HK-2 (cell line): Measurements from ENCODE around the gene TNFAIP8L3.
"Not testable (repeated sequence)": the region's sequence is repeated elsewhere in the genome, so short reads cannot be mapped to it uniquely, and the experiment has no call there.

Experiments
- DNase-seq: peaks from one replicate; pipeline ENCODE4 v3.0.0-alpha.2; 2018; ENCODE audit not compliant: unreplicated experiment

TNFAIP8L3 gene

GRCh38 chr15:51060030-51060673, 34.6 kb downstream of the TNFAIP8L3 start:
- no peak for DNase-seq

GRCh38 chr15:51054535-51054934, 40.2 kb downstream of the TNFAIP8L3 start:
- no peak for DNase-seq

DNA sequence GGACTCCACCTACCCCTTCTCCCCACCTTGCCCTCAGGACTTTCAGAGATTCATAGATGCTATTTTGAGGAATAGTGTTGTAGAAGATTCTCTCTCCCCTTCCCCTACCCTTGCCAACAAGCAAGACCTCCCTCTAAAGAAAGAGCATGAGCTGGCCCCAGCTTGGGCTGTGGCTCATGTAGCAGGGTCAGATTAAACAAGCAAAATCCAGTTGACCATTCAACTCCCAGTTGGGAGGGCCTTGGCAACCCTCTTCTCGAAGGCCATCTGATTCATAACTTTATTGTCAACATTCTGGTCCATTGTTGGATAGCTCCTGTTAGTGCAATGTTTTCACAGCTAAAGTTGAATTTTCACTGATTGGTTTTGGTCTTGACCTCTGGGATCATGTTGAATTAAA, 41.1 kb downstream of the TNFAIP8L3 start:
- DNase-seq, result no peak

DNA sequence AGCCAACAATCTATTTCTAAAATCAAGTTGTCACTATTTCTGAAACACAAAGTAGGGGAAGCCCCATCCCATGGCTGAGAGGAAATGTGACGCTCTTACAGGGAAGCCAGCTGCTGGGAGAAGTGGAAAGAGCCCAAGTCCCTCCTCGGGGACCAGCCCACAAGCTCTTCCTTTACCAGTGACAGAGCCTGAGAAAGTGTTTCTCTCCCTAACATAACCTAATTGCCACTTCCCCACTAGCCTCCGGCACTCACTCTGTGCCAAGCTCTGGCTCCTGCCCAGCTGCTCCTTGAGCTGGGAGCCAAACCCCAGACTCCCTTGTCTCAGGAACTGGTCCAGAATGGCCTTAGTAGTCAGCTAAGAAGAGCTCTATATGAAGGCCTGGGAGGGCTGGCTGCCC, 42.9 kb downstream of the TNFAIP8L3 start:
- no peak for DNase-seq

DNA sequence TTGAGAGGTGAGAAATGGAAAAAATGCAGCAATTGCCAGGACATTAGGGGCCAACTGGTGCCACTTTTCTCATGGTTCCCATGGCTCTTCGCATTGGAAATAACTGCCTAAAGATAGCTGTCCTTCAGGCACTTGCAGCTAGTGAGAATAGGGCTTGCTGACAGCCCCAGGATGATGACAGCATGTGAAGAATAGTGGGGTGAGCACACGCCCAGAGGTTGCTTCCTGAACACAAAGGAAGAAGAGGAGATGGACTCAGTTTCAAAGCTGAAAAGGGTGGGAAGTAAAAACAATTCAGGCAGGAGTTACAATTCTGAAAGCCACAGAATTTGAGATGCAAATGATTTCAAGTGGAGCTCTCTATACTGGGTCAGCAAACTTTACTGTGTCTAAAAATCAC, 45.6 kb downstream of the TNFAIP8L3 start:
- DNase-seq, result no peak

GRCh38 chr15:51048308-51048707, 46.4 kb downstream of the TNFAIP8L3 start:
- DNase-seq, result no peak

- no peak for DNase-seq
Observed at GRCh38 chr15:51046799-51047449, 47.8 kb downstream of the TNFAIP8L3 start.

GRCh38 chr15:51046016-51046415, 48.7 kb downstream of the TNFAIP8L3 start:
- DNase-seq, result no peak

GRCh38 chr15:51044037-51044727, 50.5 kb downstream of the TNFAIP8L3 start:
- no peak for DNase-seq

DNA sequence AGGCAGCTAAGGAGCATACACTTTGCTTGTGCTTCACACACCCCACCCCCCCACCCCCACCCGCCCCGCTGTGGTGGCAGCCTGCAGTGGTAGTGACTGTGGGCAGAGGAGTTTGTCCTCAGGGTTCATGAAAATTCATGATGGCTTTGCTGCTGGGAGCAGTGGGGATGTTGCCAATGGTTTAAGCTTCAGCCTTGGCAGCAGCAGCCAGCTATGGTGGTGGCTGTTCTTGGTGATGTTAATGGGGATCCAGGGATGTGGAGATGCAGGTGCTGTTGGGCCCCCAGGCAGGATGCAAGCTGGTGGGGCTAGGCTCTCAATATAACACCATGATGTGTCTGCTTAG, 55.8 kb downstream of the TNFAIP8L3 start:
- DNase-seq, result no peak

DNA sequence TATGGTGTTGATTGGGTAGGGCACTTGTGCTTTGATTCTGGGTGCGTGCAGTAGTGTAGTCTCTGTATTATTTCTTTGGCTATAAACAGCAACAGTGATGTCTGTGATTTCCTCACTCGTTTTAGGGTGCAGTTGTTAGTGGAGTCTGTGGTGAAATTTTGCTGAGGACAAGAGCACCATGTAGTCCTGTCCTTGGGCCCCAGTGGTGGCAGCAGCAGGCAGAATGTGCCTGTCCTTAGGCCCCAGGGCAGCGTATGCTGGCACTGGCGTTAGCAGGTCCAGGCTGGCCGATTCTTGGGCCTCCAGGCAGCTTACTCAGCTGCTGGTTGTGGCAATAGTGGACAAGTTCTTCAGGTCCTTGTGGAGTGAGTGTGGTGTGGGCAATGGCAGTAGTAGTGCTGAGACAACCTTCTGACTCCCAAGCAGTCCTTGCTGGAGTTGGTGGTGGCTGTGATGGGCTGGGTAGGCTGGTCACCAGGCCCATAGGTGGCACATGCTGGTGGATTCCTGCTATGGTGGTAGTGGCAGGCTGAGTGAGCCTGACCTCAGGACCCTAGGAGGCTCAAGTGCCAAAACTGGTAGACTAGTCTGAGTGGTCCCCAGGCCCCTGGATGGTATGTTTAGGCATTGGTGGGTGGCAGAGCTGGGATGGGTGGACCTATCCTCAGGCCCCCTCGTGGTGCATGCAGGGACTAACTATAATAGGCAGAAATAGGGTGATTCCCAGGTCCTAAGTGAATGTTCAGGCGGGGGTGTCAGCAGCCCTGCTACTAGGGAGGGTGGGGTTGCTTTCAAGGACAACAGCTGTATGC, 56.3 kb downstream of the TNFAIP8L3 start:
- no peak for DNase-seq

DNA sequence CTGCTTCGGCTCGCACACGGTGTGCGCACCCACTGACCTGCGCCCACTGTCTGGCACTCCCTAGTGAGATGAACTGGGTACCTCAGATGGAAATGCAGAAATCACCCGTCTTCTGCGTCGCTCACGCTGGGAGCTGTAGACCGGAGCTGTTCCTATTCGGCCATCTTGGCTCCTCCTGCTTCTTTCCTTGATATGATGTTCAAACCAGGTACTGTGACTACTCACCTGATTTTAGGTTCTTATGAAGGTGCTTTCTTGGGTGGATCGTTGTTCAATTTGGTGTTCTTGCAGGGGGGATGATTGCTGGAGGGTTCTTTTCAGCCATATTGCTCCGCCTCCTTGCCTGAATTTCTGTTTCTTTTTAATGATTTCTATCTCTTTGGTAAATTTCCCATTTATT, 57.2 kb downstream of the TNFAIP8L3 start:
- not testable (repeated sequence) for DNase-seq

DNA sequence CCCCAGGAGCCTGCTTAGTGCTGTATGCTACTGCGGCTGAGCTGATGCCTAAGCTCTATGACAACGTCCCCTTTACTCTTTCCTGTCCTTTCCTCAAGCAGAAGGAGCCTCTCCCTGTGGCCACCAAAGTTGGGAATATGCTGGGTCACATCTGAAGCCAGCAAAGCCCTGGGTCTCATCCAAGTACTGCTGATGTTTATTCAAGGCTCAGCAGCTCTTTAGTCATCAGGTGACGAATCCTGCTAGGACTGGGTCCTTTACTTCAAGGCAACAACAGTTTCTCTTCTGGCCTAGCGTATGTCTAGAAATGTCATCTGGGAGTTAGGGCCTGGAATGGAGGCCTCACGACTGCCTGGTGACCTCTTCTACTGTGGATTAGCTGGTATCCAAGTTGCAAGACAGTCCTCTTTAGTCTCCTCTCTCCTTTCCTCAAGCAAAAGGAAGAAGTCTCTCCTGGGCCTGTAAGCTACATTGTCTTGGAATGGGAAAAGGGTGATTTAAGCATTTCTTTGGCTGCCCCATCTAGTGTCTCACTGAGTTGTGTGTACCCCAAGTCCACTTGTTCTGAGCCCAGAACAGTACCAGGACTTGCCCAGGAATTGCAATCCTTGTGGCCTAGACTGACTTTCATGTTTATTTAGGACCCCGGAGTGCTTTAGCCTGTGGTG, 63.9 kb downstream of the TNFAIP8L3 start:
- DNase-seq, result no peak

- DNase-seq, result no peak
Observed at GRCh38 chr15:51025454-51025846, 69.3 kb downstream of the TNFAIP8L3 start.

DNA sequence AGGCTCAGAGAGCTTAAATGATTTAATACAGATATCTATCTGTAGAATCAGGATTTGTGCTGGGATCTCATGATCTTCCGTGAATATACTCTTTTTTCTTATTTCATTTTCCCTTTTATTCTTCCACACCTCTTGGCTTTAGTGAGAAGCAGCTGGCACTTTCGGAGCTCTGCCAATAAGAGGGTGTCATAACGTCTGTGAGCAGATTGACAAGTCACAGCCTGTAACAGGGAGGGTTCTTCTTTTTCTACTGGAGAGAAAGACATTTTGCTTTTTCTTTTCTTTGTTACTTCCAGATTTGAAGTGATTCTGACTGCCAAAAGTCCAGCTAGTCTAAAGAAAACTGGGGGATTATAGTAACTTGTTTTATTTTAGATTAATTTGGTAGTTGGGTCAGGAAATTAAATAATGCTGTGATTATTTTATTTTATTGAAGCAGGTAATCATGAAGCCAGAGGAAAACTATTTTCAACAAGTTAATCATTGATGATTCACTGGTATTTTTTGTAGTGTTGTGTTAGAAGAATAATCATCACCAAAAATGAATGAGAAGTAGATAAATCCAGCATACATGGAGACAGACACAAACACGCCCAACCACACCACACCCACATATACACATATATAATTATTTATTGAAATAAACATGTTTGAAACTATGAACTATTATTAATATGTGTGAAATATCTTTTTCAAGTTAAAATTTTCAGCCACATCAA, 69.8 kb downstream of the TNFAIP8L3 start:
- no peak for DNase-seq

DNA sequence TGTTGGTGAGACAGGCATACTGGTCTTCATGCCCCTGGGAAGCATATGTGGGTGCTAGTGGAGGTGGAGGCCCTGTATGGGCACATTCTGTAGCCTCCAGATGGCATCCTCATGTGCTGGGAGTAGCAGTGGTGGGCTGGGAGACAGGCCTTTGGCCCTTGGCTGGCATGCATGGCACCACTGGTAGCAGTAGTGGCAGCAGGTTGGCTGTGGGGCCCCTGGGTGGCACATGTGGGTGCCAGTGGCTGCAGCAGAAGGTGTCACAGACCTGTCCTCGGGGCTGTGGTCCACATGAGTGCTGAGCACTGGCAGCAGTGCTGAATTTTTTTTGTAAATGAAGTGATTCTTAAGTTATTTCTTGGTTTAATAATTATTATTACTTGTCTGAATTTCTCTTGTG, 71.2 kb downstream of the TNFAIP8L3 start:
- DNase-seq, result no peak

- no peak for DNase-seq
Observed at GRCh38 chr15:51022206-51022605, 72.5 kb downstream of the TNFAIP8L3 start.

- DNase-seq, result no peak
Observed at GRCh38 chr15:51016615-51017014, 78.1 kb downstream of the TNFAIP8L3 start.

DNA sequence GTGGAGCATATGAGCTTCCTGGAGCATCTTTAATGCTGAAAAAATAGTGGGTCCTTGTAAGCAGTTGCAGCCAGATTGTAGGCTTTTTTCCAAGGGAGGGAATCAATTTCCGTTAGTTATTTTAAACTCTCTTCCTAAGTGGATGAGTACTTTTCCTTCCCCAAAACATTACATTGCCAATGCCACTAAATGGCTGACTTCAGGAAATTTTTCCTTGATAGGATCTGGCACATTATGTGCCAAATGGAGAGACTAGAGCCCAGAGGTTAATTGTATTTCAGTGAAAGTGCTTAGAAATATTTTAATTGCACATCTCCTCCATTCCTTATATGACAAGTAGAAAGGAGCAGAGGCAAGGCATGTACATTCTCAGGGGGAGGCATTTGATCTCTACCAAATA, 83.5 kb downstream of the TNFAIP8L3 start:
- DNase-seq, result no peak

DNA sequence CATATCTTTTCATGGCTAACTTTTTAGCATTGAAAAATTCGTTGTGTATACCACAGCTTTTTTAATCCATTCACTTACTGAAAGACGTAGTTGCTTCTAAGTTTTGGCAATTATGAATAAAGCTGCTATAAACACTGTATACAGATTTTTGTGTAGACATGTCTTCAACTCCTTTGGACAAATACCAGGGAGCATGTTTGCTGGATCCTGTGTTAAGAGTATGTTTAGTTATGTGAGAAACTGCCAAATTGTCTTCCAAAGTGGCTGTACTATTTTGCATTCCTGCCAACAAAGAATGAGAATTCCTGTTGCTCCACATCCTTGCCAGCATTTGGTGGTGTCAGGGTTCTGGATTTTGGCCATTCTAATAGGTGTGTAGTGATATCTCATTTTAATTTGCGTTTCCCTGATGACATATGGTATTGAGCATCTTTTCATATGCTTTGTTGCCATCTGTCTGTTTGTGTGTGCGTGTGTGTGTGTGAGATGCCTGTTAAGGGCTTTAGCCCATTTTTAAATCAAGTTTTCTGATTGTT, 87.5 kb downstream of the TNFAIP8L3 start:
- no peak for DNase-seq
